Stimulated activated naive B cell treated with anti-CD40 and anti-IgM and Interleukin-4, amounts not matched to agents 10 μg/mL and 1 μg/mL and 100 μg/mL, for 72 hours (primary cell): Measurements from ENCODE around the gene ADK.

Experiments
- ATAC-seq, 2 donors: fragments of 150-1000 bp; cut with Tn5 transposase; replicated peaks; 2 replicates each; pipeline ENCODE4 v1.10.0; 2021; ENCODE audit warnings: moderate library complexity in 1 of 2
- DNase-seq: peaks from one replicate; pipeline ENCODE4 v3.0.0; 2021
- H3K27ac Mint-ChIP-seq: one replicate; pipeline ENCODE4 v1.8.0; 2022; ENCODE audit warnings: mild to moderate bottlenecking, mixed read lengths
- H3K27me3 Mint-ChIP-seq, 2 donors: one replicate each; pipeline ENCODE4 v1.8.0; 2022; ENCODE audit warnings: mixed read lengths in 2 of 2
- H3K36me3 Mint-ChIP-seq, 2 donors: one replicate each; pipeline ENCODE4 v1.8.0; 2022; ENCODE audit warnings: mixed read lengths in 2 of 2, mild to moderate bottlenecking in 1 of 2
- H3K4me1 Mint-ChIP-seq, 2 donors: one replicate each; pipeline ENCODE4 v1.8.0; 2022; ENCODE audit warnings: mixed read lengths in 2 of 2, mild to moderate bottlenecking in 1 of 2
- H3K4me3 Mint-ChIP-seq, 2 donors: one replicate each; pipeline ENCODE4 v1.8.0; 2022; ENCODE audit warnings: mild to moderate bottlenecking in 2 of 2, mixed read lengths in 2 of 2, moderate library complexity in 1 of 2
- H3K9me3 Mint-ChIP-seq, 2 donors: one replicate each; pipeline ENCODE4 v1.8.0; 2022; ENCODE audit warnings: mixed read lengths in 2 of 2, mild to moderate bottlenecking in 1 of 2

ADK gene

DNA sequence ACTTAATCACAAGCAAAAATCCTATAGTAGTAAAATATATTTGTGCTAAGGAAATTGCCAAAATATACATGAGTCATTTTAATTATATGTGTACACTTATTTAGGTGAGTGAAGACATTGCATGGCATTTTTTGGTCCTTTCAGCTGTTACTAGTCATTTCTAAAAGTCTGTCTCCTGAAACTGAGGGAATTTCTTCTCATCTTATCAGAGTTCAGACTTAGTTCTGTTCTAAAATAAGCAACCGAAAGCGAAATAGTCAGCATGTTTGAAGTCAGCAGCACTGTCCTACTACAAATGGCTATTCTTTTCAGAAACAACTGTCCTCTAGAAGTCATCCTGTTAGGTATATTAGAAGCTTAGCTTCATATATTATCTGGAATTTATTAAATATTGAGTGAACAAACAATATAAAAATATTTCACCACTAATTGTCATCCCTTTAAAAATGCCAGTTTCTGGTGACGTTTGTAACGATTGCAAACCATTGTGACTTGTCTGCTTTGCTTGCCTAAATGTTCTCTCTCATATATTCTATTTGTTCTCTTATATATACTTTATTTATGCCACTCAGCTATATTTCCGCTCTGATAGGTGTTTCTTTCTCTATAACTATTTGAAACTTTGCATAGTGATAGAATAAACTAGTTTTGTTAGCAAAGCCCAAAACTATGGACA, 448.0 kb downstream of the ADK start:
- H3K4me1 Mint-ChIP-seq: peaks cover 9 to 12% of the 10 kb centered on the region in 2 donors
- no peak for DNase-seq
- no peaks in the 10 kb centered on the region for H3K27me3 Mint-ChIP-seq
- ATAC-seq: peak in 1 of 2 donors; percentile 41
- peaks cover 0 to 3% of the 10 kb centered on the region in 2 donors for H3K9me3 Mint-ChIP-seq
- no peak overlapping the region for H3K27ac Mint-ChIP-seq
- H3K36me3 Mint-ChIP-seq: peaks cover 23 to 43% of the 10 kb centered on the region in 2 donors
- H3K4me3 Mint-ChIP-seq: no peak overlapping the region

DNA sequence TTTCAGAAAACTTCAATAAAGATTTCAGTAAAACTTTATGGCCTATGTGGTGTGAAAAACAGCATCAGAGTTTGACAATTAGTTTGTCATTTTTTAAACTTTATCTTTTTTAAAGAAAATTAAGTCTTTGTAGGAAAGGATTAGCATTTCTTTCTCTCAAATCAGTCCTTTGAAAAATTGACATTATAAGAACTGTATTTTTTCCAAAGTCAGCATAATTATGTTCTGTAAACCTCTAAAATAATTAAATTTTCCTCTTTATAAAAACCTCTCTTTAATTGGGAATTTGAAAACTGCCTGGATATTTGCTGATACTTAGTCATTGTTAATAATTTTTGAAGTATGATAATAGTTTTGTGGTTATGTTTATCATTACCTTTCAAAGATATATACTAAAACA, 448.7 kb downstream of the ADK start:
- Mint-ChIP-seq H3K27me3 (no peaks in the 10 kb centered on the region), H3K4me3 (no peak overlapping the region), H3K4me1 (peaks cover 9 to 11% of the 10 kb centered on the region in 2 donors), H3K27ac (no peak overlapping the region), H3K36me3 (peaks cover 29 to 49% of the 10 kb centered on the region in 2 donors), H3K9me3 (peaks cover 0 to 3% of the 10 kb centered on the region in 2 donors)
- DNase-seq (no peak), ATAC-seq (no peak)

DNA sequence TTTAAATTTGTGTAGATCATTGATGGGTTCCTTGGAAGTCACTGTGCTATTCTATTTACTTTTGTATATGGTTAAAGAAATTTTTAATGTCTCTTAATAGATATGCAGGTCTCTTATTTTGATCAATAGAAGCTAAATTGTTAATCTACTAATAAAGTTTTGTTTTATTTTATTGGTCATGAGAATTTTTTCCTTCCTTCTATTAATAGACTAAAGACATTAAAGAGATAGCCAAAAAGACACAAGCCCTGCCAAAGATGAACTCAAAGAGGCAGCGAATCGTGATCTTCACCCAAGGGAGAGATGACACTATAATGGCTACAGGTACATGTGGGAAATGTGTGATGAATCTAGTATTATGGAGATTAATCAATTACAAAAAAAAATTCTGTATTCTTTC, 449.1 kb downstream of the ADK start:
- no peak for ATAC-seq
- peaks cover 0 to 3% of the 10 kb centered on the region in 2 donors for H3K9me3 Mint-ChIP-seq

DNA sequence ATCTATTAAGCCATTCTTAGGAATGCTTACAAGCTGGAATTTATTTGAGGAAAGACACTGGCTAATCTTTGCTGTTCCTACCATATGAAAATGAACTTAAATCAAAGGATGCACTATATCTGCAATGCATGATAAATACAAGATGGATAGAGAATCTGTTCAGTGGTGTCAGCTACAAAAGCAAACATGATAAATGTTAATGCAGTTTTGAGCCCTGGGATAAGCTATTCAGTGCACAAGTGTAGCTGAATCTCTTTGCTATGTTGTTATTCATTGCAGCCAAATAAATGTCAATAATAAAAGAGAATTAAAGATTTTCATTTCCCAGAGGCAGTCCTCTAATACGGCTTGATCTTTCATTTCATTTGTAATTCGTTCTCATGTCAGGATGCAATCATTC, 451.6 kb downstream of the ADK start:
- Mint-ChIP-seq H3K9me3 (peaks cover 0 to 3% of the 10 kb centered on the region in 2 donors), H3K4me3 (no peak overlapping the region), H3K27me3 (no peaks in the 10 kb centered on the region), H3K36me3 (peaks cover 37 to 64% of the 10 kb centered on the region in 2 donors), H3K4me1 (peaks cover 9 to 10% of the 10 kb centered on the region in 2 donors), H3K27ac (no peak overlapping the region)
- ATAC-seq (no peak), DNase-seq (no peak)

More for the DNA sequence above, 449.1 kb downstream of the ADK start:
- peaks cover 9 to 11% of the 10 kb centered on the region in 2 donors for H3K4me1 Mint-ChIP-seq
- DNase-seq: no peak
- H3K4me3 Mint-ChIP-seq: no peak overlapping the region
- H3K27ac Mint-ChIP-seq: no peak overlapping the region
- no peaks in the 10 kb centered on the region for H3K27me3 Mint-ChIP-seq
- peaks cover 34 to 54% of the 10 kb centered on the region in 2 donors for H3K36me3 Mint-ChIP-seq

DNA sequence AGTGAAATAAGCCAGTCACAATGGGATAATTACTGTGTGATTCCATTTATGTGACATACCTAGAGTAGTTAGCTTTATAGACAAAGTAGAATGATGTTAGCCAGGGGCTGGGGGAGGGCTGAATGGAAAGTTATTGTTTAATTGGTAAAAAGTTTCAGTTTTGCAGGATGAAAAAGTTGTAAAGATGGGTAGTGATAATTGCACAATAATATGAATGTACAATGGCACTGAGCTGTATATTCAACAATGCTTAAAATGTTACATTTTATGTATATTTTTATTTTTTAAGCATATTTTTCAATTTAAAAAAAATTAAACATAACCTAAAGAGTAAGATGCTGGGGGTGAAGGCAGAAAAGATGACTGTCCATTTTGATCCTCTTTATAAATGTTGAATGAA, 459.3 kb downstream of the ADK start:
- DNase-seq (no peak), ATAC-seq (no peak)
- H3K36me3 Mint-ChIP-seq: peaks cover 28 to 59% of the 10 kb centered on the region in 2 donors
- no peaks in the 10 kb centered on the region for H3K27me3 Mint-ChIP-seq
- no peak overlapping the region for H3K27ac Mint-ChIP-seq
- peaks cover 11 to 22% of the 10 kb centered on the region in 2 donors for H3K4me1 Mint-ChIP-seq
- H3K4me3 Mint-ChIP-seq: no peak overlapping the region
- no peaks in the 10 kb centered on the region for H3K9me3 Mint-ChIP-seq

DNA sequence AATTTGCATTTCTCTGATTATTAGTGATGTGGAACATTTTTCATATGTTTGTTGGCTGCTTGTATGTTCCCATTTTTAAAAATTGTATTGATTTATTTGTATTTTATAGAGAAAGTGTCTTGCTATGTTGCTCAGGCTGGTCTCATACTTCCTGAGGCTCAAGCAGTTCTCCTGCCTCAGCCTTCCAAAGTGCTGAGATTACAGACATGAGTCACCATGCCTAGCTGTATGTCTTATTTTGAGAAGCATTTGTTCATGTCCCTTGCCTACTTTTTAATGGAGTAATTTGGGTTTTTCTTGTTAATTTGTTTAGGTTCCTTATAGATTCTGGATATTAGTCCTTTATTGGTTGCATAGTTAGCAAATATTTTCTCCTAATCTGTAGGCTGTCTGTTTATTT, 461.2 kb downstream of the ADK start:
- Mint-ChIP-seq H3K9me3 (no peaks in the 10 kb centered on the region), H3K27ac (no peak overlapping the region), H3K4me1 (peaks cover 6 to 14% of the 10 kb centered on the region in 2 donors), H3K27me3 (no peaks in the 10 kb centered on the region), H3K4me3 (no peak overlapping the region), H3K36me3 (peaks cover 29 to 51% of the 10 kb centered on the region in 2 donors)
- ATAC-seq (no peak), DNase-seq (no peak)

DNA sequence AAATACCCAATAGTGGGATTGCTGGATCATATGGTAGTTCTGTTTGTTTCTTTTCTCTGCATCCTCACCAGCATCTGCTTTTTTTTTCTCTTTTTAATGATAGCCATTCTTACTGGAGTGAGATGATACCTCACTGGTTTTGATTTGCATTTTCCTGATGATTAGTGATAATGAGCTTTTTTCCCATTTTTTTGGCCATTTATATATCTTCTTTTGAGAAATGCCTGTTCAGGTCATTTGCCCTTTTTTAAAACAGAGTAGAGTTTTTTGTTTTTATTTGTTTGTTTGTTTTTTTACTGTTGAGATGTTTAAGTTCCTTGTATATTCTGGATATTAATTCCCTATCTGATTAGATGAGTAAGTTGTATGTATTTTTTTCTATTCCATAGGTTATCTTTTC, 469.6 kb downstream of the ADK start:
- no peak overlapping the region for H3K4me3 Mint-ChIP-seq
- no peaks in the 10 kb centered on the region for H3K4me1 Mint-ChIP-seq
- ATAC-seq: no peak
- no peaks in the 10 kb centered on the region for H3K27me3 Mint-ChIP-seq
- H3K9me3 Mint-ChIP-seq: peaks cover 4 to 5% of the 10 kb centered on the region in 2 donors
- no peak for DNase-seq
- no peak overlapping the region for H3K27ac Mint-ChIP-seq
- peaks cover 49 to 58% of the 10 kb centered on the region in 2 donors for H3K36me3 Mint-ChIP-seq

DNA sequence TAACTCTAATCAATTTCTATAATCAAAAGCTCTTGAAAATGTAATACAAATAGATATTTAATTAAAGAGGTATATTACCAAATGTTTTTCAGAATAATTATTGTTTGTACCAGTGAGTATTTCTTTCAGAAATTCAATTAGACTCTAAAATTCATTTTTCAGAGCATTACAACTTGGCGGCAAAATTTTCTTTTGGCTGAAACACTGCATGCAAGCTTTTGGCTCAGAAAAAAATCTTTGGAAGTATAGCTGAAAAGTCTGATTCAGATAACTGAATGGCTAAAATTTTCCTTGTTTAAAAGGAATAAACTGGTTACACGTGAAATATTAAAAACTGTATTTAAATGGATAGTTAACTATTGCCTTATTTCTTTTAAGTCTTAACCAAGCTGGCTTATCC, 472.8 kb downstream of the ADK start:
- Mint-ChIP-seq H3K27ac (no peak overlapping the region), H3K4me3 (no peak overlapping the region), H3K4me1 (no peaks in the 10 kb centered on the region), H3K9me3 (peaks cover 3 to 4% of the 10 kb centered on the region in 2 donors), H3K27me3 (no peaks in the 10 kb centered on the region), H3K36me3 (peaks cover 35 to 37% of the 10 kb centered on the region in 2 donors)
- no peak for ATAC-seq
- no peak for DNase-seq

DNA sequence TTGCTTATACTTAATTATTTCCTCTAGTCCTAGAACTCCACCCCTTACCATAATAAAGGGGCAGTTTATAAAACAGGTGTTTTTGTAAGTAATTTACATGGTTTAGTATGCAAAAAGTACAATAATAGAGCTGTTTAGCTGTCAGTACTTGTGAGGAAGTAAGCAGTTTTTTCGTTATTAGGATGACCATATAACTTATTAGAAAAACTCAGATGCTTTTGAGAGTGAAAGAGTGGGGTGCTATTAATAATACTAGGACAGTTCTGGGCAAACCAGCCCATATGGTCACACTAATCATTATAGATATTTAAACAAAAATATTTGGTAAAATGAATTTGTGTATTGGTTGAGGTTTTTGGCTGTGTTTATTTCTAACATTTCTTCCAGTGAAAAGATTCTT, 473.5 kb downstream of the ADK start:
- peaks cover 35 to 36% of the 10 kb centered on the region in 2 donors for H3K36me3 Mint-ChIP-seq
- no peaks in the 10 kb centered on the region for H3K4me1 Mint-ChIP-seq
- no peak overlapping the region for H3K4me3 Mint-ChIP-seq
- no peaks in the 10 kb centered on the region for H3K27me3 Mint-ChIP-seq
- no peak overlapping the region for H3K27ac Mint-ChIP-seq
- no peak for ATAC-seq
- no peak for DNase-seq
- H3K9me3 Mint-ChIP-seq: peaks cover 3 to 4% of the 10 kb centered on the region in 2 donors

DNA sequence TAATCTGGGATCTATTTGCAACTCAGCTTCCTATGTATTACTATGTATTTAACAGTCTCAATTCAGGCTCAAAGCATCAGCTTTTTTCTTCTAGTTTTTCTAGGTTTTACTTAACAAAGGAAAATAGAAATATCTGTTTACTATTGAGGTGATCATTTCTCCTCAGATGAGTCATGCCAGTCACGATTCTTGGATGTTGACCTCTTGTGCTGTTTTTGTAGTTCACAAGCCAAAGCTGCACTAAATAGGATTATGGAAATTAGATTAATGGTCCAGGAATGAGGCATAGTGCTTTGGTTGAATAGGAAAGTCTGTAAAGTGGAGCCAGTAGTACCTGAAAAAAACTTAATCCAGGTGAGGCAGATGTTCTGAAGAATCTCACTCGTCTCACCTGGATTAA, 477.1 kb downstream of the ADK start:
- H3K4me1 Mint-ChIP-seq: no peaks in the 10 kb centered on the region
- H3K9me3 Mint-ChIP-seq: peaks cover 2 to 8% of the 10 kb centered on the region in 2 donors
- no peaks in the 10 kb centered on the region for H3K27me3 Mint-ChIP-seq
- DNase-seq (no peak), ATAC-seq (no peak)
- no peak overlapping the region for H3K27ac Mint-ChIP-seq
- H3K4me3 Mint-ChIP-seq: no peak overlapping the region
- H3K36me3 Mint-ChIP-seq: peaks cover 27 to 31% of the 10 kb centered on the region in 2 donors

DNA sequence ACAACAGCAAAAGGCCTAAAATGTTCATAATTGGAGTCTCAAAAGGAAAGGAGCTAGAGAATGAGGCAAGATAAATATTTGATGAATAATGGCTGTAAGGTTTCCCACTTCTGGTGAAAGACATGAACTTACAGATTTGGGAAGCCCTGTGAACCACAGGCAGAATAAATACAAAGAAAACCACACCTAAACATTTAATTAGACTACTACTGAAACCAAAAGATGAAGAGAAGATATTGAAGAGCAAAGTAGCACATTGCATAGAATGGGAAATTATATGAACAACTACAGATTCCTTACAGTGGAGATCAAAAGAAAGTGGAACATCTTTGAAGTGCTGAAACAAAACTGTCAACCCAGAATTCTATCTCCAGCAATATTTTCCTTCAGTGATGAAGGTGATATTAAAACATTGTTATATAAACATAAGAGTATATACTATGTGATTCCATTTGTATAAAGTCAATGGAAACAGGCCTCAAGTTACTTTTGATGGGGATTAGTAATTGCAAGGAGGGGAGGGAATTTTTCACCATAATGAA, 484.0 kb downstream of the ADK start:
- Mint-ChIP-seq H3K4me3 (no peak overlapping the region), H3K9me3 (peaks cover 9 to 19% of the 10 kb centered on the region in 2 donors), H3K4me1 (peaks cover 5 to 8% of the 10 kb centered on the region in 2 donors), H3K36me3 (peaks cover 52 to 60% of the 10 kb centered on the region in 2 donors), H3K27ac (peak overlapping the region; percentile 68), H3K27me3 (no peaks in the 10 kb centered on the region)
- ATAC-seq (no peak), DNase-seq (no peak)

DNA sequence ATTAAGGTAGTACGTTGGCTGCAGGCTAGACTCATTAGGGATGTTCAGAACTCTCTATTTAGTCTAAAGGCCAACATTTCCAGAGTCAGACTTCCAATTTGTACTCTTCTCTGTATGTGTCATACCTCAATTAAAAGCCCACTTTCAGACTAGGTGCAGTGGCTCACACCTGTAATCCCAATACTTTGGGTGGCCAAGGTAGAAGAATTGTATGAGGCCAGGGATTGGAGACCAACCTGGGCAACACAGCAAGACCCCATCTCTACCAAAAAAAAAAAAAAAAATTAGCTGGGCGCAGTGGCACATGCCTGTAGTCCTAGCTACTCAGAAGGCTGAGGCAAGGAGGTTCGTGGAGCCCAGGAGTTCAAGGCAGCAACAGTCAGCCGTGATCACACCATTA, 484.6 kb downstream of the ADK start:
- Mint-ChIP-seq H3K27ac (no peak overlapping the region), H3K27me3 (no peaks in the 10 kb centered on the region), H3K4me1 (peaks cover 8 to 13% of the 10 kb centered on the region in 2 donors), H3K9me3 (peaks cover 9 to 19% of the 10 kb centered on the region in 2 donors), H3K4me3 (no peak overlapping the region), H3K36me3 (peaks cover 49 to 56% of the 10 kb centered on the region in 2 donors)
- no peak for ATAC-seq
- no peak for DNase-seq

DNA sequence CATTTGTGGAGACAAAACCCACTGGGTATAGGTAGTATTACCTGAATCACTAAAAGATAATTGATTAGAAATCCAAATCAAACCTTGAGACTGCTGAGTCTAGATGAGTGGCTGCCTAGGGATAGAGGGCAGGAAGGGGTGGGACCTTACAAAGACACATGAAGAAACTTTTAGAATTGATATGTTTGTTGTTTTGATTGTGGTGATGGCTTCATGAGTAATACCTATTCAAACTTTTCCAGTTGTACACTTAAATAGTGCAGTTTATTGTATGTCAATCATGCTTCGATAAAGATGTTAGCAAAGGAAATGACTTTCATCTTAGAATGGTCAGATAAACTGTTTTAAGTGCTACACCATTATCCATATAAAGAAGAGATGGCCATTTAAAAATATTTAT, 486.7 kb downstream of the ADK start:
- no peak for DNase-seq
- ATAC-seq: no peak
- Mint-ChIP-seq H3K36me3 (peaks cover 34 to 37% of the 10 kb centered on the region in 2 donors), H3K9me3 (peaks cover 7 to 11% of the 10 kb centered on the region in 2 donors), H3K4me3 (no peak overlapping the region), H3K4me1 (peaks cover 8 to 13% of the 10 kb centered on the region in 2 donors), H3K27ac (no peak overlapping the region), H3K27me3 (no peaks in the 10 kb centered on the region)

DNA sequence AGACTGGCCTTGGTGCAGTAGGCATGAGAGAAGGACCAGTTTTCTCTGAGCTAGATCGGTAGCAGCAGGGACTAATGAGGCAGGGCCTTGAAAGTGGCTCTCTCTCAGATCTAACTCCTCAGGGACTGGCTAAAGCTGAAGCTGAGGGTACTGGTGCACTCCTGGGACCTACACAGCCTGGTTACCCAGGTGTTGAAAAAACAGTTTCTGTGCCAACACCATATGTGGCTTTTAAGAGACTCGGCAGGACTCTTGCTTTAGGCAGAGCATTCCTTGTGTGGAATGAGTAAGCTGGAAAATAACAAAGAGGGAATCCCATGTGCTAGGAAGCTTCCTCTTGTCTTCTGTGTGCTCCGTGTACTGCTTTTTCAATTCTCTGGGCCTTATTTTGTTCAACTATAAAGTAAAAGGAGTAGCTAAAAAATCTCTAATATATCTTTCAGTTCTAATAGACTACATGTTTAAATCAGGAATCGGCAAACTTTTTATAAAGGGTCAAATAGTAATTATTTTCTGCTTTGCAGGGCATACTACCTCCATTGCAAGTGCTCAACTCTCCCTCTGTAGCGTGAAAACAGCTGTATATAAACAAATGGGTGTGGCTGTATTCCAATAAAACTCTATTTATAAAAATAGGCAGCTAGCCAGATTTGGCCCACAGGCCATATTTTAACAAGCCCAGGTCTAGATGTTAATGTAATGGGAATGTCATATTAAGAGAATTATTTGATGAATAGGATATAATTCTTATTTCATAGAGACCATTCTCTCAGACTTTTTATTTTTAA, 489.3 kb downstream of the ADK start:
- peak; percentile 95 to 97 for ATAC-seq
- peak overlapping the region; percentile 52 for H3K27ac Mint-ChIP-seq

More for the DNA sequence above, 489.3 kb downstream of the ADK start:
- peak; percentile 22 for DNase-seq
- Mint-ChIP-seq H3K4me3 (no peak overlapping the region), H3K4me1 (peaks cover 8 to 18% of the 10 kb centered on the region in 2 donors), H3K27me3 (no peaks in the 10 kb centered on the region), H3K9me3 (peaks cover 0 to 2% of the 10 kb centered on the region in 2 donors), H3K36me3 (peaks cover 25 to 28% of the 10 kb centered on the region in 2 donors)
